GM10847 (cell line): ENCODE measurements around the gene MED26.

Source experiments
- POLR2A ChIP-seq: IDR thresholded peaks from 2 replicates; pipeline ENCODE4 v1.6.1; 2011; ENCODE audit not compliant: insufficient read length; ENCODE audit errors: extremely low read depth

The MED26 gene

GRCh38 chr19:16527334-16527935, 100.6 kb downstream of the MED26 start:
- no peak for TF ChIP-seq POLR2A

DNA sequence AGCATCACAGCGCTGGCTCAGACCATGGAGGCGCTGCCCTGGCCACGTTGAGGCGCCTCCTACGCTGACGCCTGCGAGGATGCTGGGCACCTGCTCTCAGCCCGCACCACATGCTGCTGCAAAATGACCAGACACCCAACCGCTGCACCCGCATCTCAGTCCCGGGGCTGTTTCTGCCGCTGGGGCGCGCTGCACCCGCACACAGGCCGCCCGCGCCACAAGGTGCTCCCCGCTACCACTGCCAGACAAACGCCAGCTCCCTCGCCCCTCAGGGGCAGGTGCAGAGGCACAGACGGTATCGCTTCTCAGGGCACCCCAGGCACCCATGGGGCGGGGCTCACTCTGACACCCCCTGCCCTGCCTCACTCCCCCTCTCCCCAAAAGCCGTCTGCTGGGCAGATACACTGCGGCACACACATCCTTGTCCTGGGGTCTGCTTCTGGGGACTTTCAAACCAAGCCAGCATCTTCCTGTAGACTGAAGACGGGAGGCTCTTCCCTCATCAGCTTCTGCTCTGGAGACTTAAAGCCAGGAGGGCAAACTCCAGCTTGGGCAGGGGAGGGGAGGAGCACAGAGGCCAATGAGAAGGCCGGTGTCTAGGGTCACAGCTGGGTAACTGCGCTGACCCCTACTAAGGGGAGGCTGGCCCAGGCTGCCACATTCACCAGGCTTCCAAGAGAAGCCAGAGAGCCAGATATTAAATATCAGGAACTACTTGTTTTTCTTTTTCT, 102.1 kb downstream of the MED26 start:
- no peak for TF ChIP-seq POLR2A

DNA sequence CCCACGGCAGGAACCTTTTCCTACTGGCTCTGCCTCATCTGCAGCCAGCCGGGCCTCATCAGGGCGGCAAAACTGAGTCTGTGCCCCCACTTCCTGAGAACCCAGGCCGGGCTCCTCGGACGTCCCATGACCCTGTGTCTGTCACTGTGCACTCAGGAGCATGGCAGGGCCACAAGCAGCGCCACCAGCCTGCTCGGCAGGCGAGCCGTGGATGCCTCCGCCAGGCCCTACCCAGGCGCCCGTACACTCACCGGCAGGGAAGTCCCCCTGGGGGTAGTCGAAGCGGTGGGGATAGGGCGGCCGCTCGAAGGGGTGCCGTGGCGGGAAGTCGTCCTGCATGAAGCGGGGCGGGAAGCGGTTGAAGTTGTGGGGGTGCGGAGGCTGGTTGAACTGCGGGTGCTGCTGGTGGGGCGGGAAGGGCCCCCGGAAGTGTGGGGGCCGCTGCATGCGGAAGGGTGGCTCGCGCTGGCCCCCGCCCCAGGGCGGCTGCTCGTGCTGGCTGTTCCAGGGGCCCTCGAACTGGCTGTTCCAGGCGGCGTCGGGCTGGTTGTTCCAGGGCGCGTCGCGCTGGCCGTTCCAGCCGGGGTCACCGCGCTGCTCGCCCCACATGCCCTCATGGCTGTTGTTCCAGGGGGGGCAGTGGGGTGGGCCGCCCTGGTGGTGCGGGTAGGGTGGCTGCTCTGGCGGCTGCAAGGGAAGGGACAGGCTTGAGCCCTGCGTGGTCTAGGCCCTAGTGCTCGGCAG, 102.8 kb downstream of the MED26 start:
- no peak for TF ChIP-seq POLR2A
